Endothelial cell (in vitro differentiated cells): Measurements from ENCODE around the gene COPB1. TPM values are rescaled to one million over a fixed set of nuclear protein-coding genes. Genes with fewer than 3 reads are reported as not detected.
"Not testable (repeated sequence)": the region's sequence is repeated elsewhere in the genome, so short reads cannot be mapped to it uniquely, and the experiment has no call there.

Source experiments
- DNase-seq: peaks from one replicate; pipeline ENCODE4 v3.0.0; 2021; ENCODE audit warnings: low spot score
- H3K27ac Mint-ChIP-seq: one replicate; pipeline ENCODE4 v1.8.0; 2021; ENCODE audit warnings: mixed read lengths, inconsistent platforms; ENCODE audit not compliant: unreplicated experiment
- H3K27me3 Mint-ChIP-seq: one replicate; pipeline ENCODE4 v1.8.0; 2021; ENCODE audit warnings: mild to moderate bottlenecking, moderate library complexity, mixed read lengths, inconsistent platforms; ENCODE audit not compliant: unreplicated experiment
- H3K36me3 Mint-ChIP-seq: one replicate; pipeline ENCODE4 v1.8.0; 2021; ENCODE audit warnings: mild to moderate bottlenecking, low read depth, mixed read lengths, inconsistent platforms; ENCODE audit not compliant: unreplicated experiment
- H3K4me1 Mint-ChIP-seq: one replicate; pipeline ENCODE4 v1.8.0; 2021; ENCODE audit warnings: mild to moderate bottlenecking, mixed read lengths, inconsistent platforms; ENCODE audit not compliant: unreplicated experiment
- H3K4me3 Mint-ChIP-seq: one replicate; pipeline ENCODE4 v1.8.0; 2021; ENCODE audit warnings: mild to moderate bottlenecking, mixed read lengths, inconsistent platforms; ENCODE audit not compliant: unreplicated experiment
- H3K9me3 Mint-ChIP-seq: one replicate; pipeline ENCODE4 v1.8.0; 2021; ENCODE audit warnings: mixed read lengths, inconsistent platforms; ENCODE audit not compliant: unreplicated experiment
- total RNA-seq: library from RNA; stranded (reverse); fragmentation: NEBNext Ultra II Directional; extraction: Animal tissue kit (Norgen Biotek cat#: 25700); gene quantifications from one replicate; pipeline ENCODE4 v1.2.1, GENCODE V29; 2021; ENCODE audit not compliant: unreplicated experiment
- TF ChIP-seq, protein P1 (sequence below): fragments of 200-600 bp; sonication (generic); IDR thresholded peaks from one replicate; pipeline ENCODE4 v1.5.0; 2021; ENCODE audit warnings: antibody characterized with exemption; ENCODE audit not compliant: unreplicated experiment

Gene COPB1
- total RNA-seq, 1 donor from 2014 or later, result 132 TPM

DNA sequence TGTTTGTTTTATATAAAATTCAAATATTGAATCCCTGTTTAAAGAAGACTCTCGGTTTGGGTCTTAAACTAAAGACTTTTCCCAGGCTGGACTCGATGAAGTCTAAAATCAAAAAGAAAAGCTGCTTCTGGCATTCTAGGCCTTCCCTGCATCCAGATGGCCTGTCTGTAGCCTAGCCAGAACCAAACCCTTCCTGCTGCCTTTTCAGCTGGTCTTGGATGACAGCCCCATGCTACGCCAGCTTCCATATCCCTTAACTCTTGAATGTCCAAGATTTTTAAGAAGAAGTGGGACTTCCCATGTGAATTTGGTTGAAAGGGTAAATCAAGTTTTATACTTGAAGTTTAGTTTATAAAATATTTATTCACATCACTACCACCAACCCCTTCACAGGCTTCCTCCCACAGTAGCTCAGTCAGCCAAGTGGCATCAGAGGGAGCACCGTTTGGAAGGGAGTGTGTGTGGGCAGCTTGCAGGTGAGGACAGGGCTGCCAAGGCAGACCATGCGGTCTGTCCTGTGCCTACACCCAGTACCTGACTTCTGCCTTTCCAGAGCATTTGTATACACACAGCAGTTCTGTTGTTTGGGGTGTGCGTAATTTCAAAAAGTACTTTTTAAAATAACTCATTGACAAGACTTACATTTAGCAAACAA lies 38.8 kb upstream of the COPB1 start:
- Mint-ChIP-seq H3K27ac (no peak overlapping the region), H3K4me1 (peaks cover 9% of the 10 kb centered on the region), H3K27me3 (peaks cover 4% of the 10 kb centered on the region), H3K36me3 (no peaks in the 10 kb centered on the region), H3K4me3 (no peak overlapping the region), H3K9me3 (no peaks in the 10 kb centered on the region)
- no peak for DNase-seq
- TF ChIP-seq, protein P1, sequence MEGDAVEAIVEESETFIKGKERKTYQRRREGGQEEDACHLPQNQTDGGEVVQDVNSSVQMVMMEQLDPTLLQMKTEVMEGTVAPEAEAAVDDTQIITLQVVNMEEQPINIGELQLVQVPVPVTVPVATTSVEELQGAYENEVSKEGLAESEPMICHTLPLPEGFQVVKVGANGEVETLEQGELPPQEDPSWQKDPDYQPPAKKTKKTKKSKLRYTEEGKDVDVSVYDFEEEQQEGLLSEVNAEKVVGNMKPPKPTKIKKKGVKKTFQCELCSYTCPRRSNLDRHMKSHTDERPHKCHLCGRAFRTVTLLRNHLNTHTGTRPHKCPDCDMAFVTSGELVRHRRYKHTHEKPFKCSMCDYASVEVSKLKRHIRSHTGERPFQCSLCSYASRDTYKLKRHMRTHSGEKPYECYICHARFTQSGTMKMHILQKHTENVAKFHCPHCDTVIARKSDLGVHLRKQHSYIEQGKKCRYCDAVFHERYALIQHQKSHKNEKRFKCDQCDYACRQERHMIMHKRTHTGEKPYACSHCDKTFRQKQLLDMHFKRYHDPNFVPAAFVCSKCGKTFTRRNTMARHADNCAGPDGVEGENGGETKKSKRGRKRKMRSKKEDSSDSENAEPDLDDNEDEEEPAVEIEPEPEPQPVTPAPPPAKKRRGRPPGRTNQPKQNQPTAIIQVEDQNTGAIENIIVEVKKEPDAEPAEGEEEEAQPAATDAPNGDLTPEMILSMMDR, result no peak

DNA sequence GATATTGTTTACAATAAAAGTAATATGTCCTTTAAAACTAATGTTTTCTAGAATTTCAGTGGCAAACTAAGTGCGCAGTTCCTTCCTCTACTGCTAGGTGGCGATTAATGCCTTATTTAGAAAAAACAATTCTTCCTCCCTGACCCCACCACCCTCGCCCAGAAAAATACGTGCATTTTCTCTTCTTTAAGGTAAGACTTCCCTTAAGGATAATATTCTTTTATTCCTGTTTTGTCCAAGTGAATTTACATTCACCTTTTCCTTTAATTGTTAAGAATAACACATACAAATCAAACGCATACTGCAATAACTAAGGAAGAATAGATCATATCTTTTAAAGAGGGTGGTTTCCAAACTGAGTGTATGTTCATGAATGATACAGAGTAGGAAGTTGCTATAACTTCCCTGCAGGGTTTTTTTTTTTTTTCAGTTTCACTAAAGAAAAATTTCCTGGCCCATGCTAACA lies 37.6 kb upstream of the COPB1 start:
- TF ChIP-seq, protein P1, result peak; percentile 85
- Mint-ChIP-seq H3K4me3 (no peak overlapping the region), H3K36me3 (no peaks in the 10 kb centered on the region), H3K4me1 (peaks cover 4% of the 10 kb centered on the region), H3K27me3 (peaks cover 2% of the 10 kb centered on the region), H3K9me3 (no peaks in the 10 kb centered on the region), H3K27ac (no peak overlapping the region)
- no peak for DNase-seq

DNA sequence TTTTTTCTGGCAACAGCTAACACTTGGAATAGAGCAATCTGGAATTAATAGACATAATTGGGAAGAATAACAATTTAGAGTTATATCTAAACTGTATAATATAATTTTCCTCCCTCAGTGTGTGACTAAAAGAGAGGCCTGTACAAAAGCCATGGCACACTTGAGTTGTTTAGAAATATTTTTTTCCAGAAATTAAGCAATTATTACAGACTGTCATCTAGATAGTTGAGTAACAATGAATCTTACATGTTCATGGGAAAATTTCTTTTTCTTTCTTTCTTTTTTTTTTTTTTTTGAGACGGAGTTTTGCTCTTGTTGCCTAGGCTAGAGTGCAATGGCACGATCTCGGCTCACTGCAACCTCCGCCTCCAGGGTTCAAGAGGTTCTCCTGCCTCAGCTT lies 35.6 kb upstream of the COPB1 start:
- H3K36me3 Mint-ChIP-seq, H3K4me3 Mint-ChIP-seq, H3K27ac Mint-ChIP-seq, H3K4me1 Mint-ChIP-seq, DNase-seq, H3K27me3 Mint-ChIP-seq, H3K9me3 Mint-ChIP-seq: not testable (repeated sequence)

DNA sequence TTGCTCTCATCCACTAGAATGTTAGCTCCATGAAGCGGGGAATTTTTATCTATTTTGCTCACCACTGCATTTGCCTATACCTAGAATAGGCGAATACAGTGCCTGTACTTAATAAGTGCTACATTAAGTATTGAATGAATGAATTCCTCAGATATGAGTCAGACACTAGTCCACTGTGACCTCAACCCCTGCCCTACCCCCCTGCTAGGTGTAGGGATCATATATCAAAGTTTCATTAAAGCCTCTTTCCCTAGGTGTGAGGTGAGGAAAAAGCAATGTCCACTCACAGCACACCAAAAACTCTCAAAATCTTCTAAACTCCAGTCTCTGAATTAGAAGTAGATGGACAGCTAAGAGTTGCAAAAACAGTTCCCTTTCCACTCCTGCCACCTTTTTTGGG lies 30.3 kb upstream of the COPB1 start:
- no peaks in the 10 kb centered on the region for H3K4me1 Mint-ChIP-seq
- TF ChIP-seq, protein P1, result no peak
- H3K36me3 Mint-ChIP-seq, result no peaks in the 10 kb centered on the region
- H3K27me3 Mint-ChIP-seq, result no peaks in the 10 kb centered on the region
- H3K4me3 Mint-ChIP-seq, result no peak overlapping the region
- no peaks in the 10 kb centered on the region for H3K9me3 Mint-ChIP-seq
- DNase-seq, result no peak
- no peak overlapping the region for H3K27ac Mint-ChIP-seq

DNA sequence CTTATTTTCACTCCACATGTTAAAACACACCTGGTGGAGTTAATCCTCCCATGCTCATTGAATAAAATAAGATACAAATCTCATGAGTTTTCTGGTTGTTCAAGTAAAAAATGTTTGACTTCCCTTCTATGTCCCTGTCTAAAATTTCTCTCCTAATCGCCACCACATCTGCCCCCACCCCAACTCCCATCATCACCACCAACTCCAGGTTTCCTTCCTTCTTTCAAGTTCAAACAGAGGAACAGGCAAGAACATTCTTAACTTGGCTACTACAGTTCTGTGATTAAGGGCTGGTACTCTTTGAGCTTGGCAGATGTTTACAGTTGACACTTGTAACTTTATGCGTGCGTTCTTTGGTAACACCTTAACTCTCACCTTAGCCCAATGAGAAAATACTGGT lies 29.7 kb upstream of the COPB1 start:
- Mint-ChIP-seq H3K27me3 (no peaks in the 10 kb centered on the region), H3K36me3 (no peaks in the 10 kb centered on the region), H3K4me3 (no peak overlapping the region), H3K27ac (no peak overlapping the region), H3K4me1 (no peaks in the 10 kb centered on the region), H3K9me3 (no peaks in the 10 kb centered on the region)
- TF ChIP-seq, protein P1, result no peak
- DNase-seq, result no peak
